Measurements from ENCODE around the gene CBX7. TPM values are rescaled to one million over a fixed set of nuclear protein-coding genes. Genes with fewer than 3 reads are reported as not detected.

CBX7 gene
- polyA plus RNA-seq (2012; ENCODE audit: insufficient read depth, insufficient read length, low read depth) = not detected

DNA sequence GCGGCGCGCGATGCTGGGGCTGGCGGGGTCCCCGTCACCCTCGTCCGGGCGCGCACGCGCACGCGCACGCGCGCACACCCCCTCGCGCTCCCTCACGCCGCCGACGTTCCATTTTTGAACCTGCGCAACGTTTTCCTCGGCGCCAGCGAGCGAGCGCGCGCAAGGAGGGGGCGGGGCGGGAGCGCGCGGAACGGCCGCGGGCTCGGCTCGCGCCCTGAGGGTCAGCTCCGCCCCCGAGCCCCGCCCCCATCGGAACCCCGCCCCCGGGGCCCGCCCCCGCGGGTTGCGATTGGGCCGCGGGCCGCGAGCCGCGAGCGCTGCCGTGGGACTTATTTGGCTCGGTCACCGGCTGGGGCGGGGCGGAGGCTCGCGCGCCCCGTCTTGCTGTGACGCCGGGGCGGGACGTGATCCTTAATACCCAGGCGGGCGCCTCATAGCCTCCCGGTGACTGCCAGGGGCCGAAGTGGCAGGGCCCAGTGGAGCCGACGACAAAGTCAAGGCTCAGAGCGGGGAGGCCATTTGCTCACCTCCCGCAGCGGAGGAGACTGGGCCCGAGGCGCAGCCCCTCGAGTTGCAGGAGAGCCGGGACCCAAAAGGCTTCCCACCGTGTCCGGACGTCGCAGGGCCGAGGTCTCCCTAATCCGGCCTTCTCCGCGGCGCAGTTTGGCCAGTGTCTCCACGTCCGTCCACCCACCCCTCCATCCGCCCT, at the start of gene CBX7:
TSS of gene CBX7 (minus strand) at position 170 of the 709 bp plus-strand sequence. CDS start 236 bp downstream, outside the sequence.
- peak within 1 kb of the TSS; percentile 59 for H3K4me3 ChIP-seq (ENCODE audit: low read depth, low read length)
- no peaks in the 10 kb centered on the region for H3K4me1 ChIP-seq
- H3K9me3 ChIP-seq = no peaks in the 10 kb centered on the region
- no peak for TF ChIP-seq CTCF (IDR thresholded peaks at IDR 0.05; ENCODE audit: low read depth, low read length)
- H3K36me3 ChIP-seq = no peaks in the 10 kb centered on the region
- peak; percentile 91 for DNase-seq
- H3K27me3 ChIP-seq = peaks cover 42% of the 10 kb centered on the region

DNA sequence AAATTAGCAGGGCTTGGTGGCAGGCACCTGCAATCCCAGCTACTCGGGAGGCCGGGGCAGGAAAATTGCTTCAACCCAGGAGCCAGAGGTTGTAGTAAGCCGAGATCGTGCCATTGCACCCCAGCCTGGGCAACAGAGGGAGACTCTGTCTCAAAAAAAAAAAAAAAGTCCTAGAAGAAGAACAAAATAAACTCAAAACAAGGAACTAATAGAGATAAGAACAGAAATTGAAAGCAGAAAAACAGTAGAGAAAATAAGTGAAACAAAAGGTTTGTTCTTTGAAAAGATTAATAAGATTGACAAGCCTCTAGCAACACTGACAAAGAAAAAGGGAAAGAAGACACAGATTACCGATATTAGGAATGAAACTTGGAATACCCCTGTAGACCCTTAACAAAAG, 45.1 kb upstream of the CBX7 start:
- no peak for DNase-seq
- H3K4me3 ChIP-seq (ENCODE audit: low read depth, low read length) = no peak overlapping the region
- H3K4me1 ChIP-seq = no peaks in the 10 kb centered on the region; the same call in 1 of the 2 replicates
- H3K27me3 ChIP-seq = no peaks in the 10 kb centered on the region
- H3K9me3 ChIP-seq = no peaks in the 10 kb centered on the region; the same call in 1 of the 2 replicates
- H3K36me3 ChIP-seq = no peaks in the 10 kb centered on the region
- TF ChIP-seq CTCF (IDR thresholded peaks at IDR 0.05; ENCODE audit: low read depth, low read length) = no peak

DNA sequence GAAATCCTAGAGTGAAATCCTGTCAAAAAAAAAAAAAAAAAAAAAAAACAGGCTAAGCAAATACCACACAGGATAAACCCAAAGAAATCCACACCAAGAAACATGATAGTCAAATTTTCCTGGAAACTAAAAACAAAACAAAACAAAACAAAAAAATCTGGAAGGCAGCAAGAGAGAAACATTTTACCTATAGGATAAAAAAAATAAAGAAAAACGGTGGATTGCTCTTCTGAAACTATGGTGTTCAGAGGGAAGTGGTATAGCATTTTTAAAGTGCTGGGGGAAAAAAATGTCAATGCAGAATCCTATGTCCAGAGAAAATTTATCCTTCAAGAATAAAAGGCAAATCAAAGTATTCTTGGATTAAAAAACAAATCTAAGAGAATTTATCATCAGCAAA, 41.6 kb upstream of the CBX7 start:
- Histone ChIP-seq H3K9me3 (no peaks in the 10 kb centered on the region; the same call in 1 of the 2 replicates), H3K4me1 (no peaks in the 10 kb centered on the region)
- no peak for TF ChIP-seq CTCF (IDR thresholded peaks at IDR 0.05; ENCODE audit: low read depth, low read length)

GRCh38 chr22:39188809-39189208, 36.3 kb upstream of the CBX7 start:
- TF ChIP-seq CTCF (IDR thresholded peaks at IDR 0.05; ENCODE audit: low read depth, low read length) = no peak
- H3K4me1 ChIP-seq = no peaks in the 10 kb centered on the region; the same call in 1 of the 2 replicates
- H3K36me3 ChIP-seq = no peaks in the 10 kb centered on the region
- no peak overlapping the region for H3K4me3 ChIP-seq (ENCODE audit: low read depth, low read length)
- H3K9me3 ChIP-seq = no peaks in the 10 kb centered on the region; the same call in 1 of the 2 replicates
- no peak for DNase-seq
- no peaks in the 10 kb centered on the region for H3K27me3 ChIP-seq

More for the DNA sequence above, 41.6 kb upstream of the CBX7 start:
- no peak for DNase-seq
- no peaks in the 10 kb centered on the region for H3K27me3 ChIP-seq
- H3K36me3 ChIP-seq = no peaks in the 10 kb centered on the region
- no peak overlapping the region for H3K4me3 ChIP-seq (ENCODE audit: low read depth, low read length)

DNA sequence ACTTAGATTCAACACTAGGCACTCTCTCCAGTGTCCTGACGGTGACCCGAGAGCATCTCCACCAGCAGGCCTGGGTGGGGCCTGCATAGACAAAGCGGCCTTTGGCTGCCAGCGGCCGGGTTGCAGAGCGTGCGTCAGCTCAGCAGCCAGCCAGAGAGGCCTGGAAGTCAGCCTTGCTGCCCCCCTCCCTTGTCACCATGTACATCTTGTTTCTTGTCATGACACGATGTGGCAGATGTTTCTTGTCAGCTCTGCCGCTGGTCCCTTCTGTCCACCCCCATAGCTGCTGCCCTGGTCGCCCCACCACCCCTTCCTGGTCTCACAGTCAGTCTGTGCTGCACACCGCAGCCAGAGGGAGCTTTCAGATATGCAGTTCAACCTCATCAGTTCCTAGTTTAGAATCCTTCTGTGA, 33.1 kb upstream of the CBX7 start:
- DNase-seq = peak; percentile 61
- H3K27me3 ChIP-seq = no peaks in the 10 kb centered on the region
- TF ChIP-seq CTCF (IDR thresholded peaks at IDR 0.05; ENCODE audit: low read depth, low read length) = 0 out of 2 replicates have a peak, but pooled peaks have one; percentile 6
- H3K4me3 ChIP-seq (ENCODE audit: low read depth, low read length) = no peak overlapping the region
- H3K36me3 ChIP-seq = no peaks in the 10 kb centered on the region
- no peaks in the 10 kb centered on the region; the same call in 1 of the 2 replicates for H3K4me1 ChIP-seq
- H3K9me3 ChIP-seq = no peaks in the 10 kb centered on the region; the same call in 1 of the 2 replicates
